Activated T-cell treated with anti-CD3 and anti-CD28 coated beads, Interleukin-2, amount 50 U/mL, for 72 hours (primary cell): ENCODE data around the gene RIT1. TPM values are rescaled to one million over a fixed set of nuclear protein-coding genes. Genes with fewer than 3 reads are reported as not detected.
A peak's percentile ranks its signal among the peaks of the same experiment; 100 is the strongest.

Experiments
- ATAC-seq, 2 donors: fragments of 150-1000 bp; cut with Tn5 transposase; replicated peaks in 1 of 2; 2 replicates each; pipeline ENCODE4 v1.10.0; 2021; ENCODE audit warnings: moderate library complexity in 2 of 2, mild to moderate bottlenecking in 1 of 2
- DNase-seq, 2 donors: peaks; one replicate each; pipeline ENCODE4 v3.0.0; 2021 to 2022; ENCODE audit warnings: mixed read lengths in 1 of 2
- H3K27ac Mint-ChIP-seq: one replicate; pipeline ENCODE4 v1.8.0; 2022; ENCODE audit warnings: mild to moderate bottlenecking, moderate library complexity, mixed read lengths
- H3K27me3 Mint-ChIP-seq: one replicate; pipeline ENCODE4 v1.8.0; 2022; ENCODE audit warnings: low read depth, mixed read lengths
- H3K36me3 Mint-ChIP-seq, 2 donors: one replicate each; pipeline ENCODE4 v1.8.0; 2022; ENCODE audit warnings: mixed read lengths in 2 of 2, mild to moderate bottlenecking in 1 of 2; ENCODE audit not compliant: insufficient read depth in 2 of 2
- H3K4me1 Mint-ChIP-seq: one replicate; pipeline ENCODE4 v1.8.0; 2022; ENCODE audit warnings: low read depth, mixed read lengths
- H3K4me3 Mint-ChIP-seq, 2 donors: one replicate each; pipeline ENCODE4 v1.8.0; 2022; ENCODE audit warnings: mild to moderate bottlenecking in 2 of 2, mixed read lengths in 2 of 2, moderate library complexity in 2 of 2
- H3K9me3 Mint-ChIP-seq, 2 donors: one replicate each; pipeline ENCODE4 v1.8.0; 2022; ENCODE audit warnings: mixed read lengths in 2 of 2
- total RNA-seq, 2 donors: library from RNA; stranded (reverse); gene quantifications; one replicate each; pipeline ENCODE4 v1.2.3, GENCODE V29; 2022

Gene RIT1
- total RNA-seq, 2 donors from 2014 or later = 31.7 to 33.8 TPM

GRCh38 chr1:155929057-155929456 lies 17.9 kb upstream of the RIT1 start:
- Mint-ChIP-seq H3K9me3 (no peaks in the 10 kb centered on the region), H3K36me3 (peaks cover 12 to 52% of the 10 kb centered on the region in 2 donors), H3K27ac (peak overlapping the region; percentile 64), H3K27me3 (no peaks in the 10 kb centered on the region), H3K4me1 (peaks cover 44% of the 10 kb centered on the region), H3K4me3 (no peak overlapping the region)
- DNase-seq (no peak), ATAC-seq (no peak)

DNA sequence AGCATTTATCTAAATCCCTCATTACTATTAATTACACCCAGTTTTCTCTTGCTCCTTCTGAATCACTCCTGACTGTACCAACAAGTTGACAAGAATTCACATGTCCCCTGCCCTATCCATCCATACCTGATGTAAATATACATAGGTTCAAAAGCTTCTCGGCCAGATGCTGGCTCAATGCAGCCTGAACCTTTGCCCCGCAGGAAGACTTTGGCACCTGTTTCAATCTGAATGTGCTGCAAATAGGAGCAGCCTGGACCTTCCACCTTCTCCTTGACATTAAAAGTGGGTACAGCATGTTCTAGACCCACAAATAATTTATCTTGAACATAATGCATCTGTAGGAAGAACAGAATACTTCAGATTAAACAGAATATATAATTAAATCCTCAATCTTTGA lies 14.4 kb upstream of the RIT1 start:
- Mint-ChIP-seq H3K27me3 (no peaks in the 10 kb centered on the region), H3K9me3 (no peaks in the 10 kb centered on the region), H3K4me3 (no peak overlapping the region), H3K27ac (peak overlapping the region; percentile 81), H3K4me1 (peaks cover 15% of the 10 kb centered on the region), H3K36me3 (peaks cover 19 to 55% of the 10 kb centered on the region in 2 donors)
- no peak for ATAC-seq
- DNase-seq = no peak

GRCh38 chr1:155920717-155921116 lies 9.6 kb upstream of the RIT1 start:
- H3K27me3 Mint-ChIP-seq = no peaks in the 10 kb centered on the region
- ATAC-seq = no peak
- DNase-seq = no peak
- peak overlapping the region; percentile 28 for H3K27ac Mint-ChIP-seq
- H3K9me3 Mint-ChIP-seq = no peaks in the 10 kb centered on the region
- H3K4me1 Mint-ChIP-seq = no peaks in the 10 kb centered on the region
- no peak overlapping the region for H3K4me3 Mint-ChIP-seq
- H3K36me3 Mint-ChIP-seq = peaks cover 18 to 41% of the 10 kb centered on the region in 2 donors

DNA sequence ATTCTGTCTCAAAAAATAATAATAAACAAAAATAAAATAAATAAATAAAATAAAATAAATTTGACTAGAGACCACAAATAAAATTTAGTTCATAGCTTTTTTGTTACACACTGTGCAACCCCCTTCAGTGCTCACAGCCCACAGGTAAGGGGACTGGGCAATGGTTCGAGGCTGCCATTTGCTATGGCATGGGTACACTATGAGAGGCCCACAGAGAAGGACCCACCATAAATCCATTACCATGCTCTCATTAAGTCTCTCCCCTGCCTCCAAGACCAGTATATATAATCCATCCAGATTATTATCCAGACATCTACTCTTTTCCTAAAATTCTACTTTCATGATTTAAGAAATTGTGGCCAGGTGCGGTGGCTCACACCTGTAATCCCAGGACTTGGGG lies 8.7 kb upstream of the RIT1 start:
- no peaks in the 10 kb centered on the region for H3K27me3 Mint-ChIP-seq
- no peak overlapping the region for H3K27ac Mint-ChIP-seq
- no peaks in the 10 kb centered on the region for H3K4me1 Mint-ChIP-seq
- DNase-seq = no peak
- H3K36me3 Mint-ChIP-seq = peaks cover 14 to 39% of the 10 kb centered on the region in 2 donors
- H3K9me3 Mint-ChIP-seq = no peaks in the 10 kb centered on the region
- no peak for ATAC-seq
- H3K4me3 Mint-ChIP-seq = no peak overlapping the region

- H3K4me1 Mint-ChIP-seq = no peaks in the 10 kb centered on the region
- H3K36me3 Mint-ChIP-seq = peaks cover 17 to 43% of the 10 kb centered on the region in 2 donors
- no peak overlapping the region for H3K4me3 Mint-ChIP-seq
Measured at GRCh38 chr1:155918660-155919059, 7.5 kb upstream of the RIT1 start.

GRCh38 chr1:155913969-155914757 lies 3.0 kb upstream of the RIT1 start:
- peaks cover 12 to 33% of the 10 kb centered on the region in 2 donors for H3K36me3 Mint-ChIP-seq
- H3K9me3 Mint-ChIP-seq = no peaks in the 10 kb centered on the region
- no peak overlapping the region for H3K4me3 Mint-ChIP-seq
- ATAC-seq (no peak), DNase-seq (no peak)
- peaks cover 27% of the 10 kb centered on the region for H3K4me1 Mint-ChIP-seq
- peak overlapping the region; percentile 10 for H3K27ac Mint-ChIP-seq
- no peaks in the 10 kb centered on the region for H3K27me3 Mint-ChIP-seq

More at GRCh38 chr1:155918660-155919059, 7.5 kb upstream of the RIT1 start:
- Mint-ChIP-seq H3K9me3 (no peaks in the 10 kb centered on the region), H3K27ac (no peak overlapping the region), H3K27me3 (no peaks in the 10 kb centered on the region)
- ATAC-seq (no peak), DNase-seq (no peak)

GRCh38 chr1:155912056-155912536 lies 947 bp upstream of the RIT1 start:
- Mint-ChIP-seq H3K4me3 (peak overlapping the region; percentile 94), H3K4me1 (peaks cover 27% of the 10 kb centered on the region), H3K27ac (peak overlapping the region; percentile 93), H3K27me3 (no peaks in the 10 kb centered on the region), H3K36me3 (peaks cover 12 to 35% of the 10 kb centered on the region in 2 donors), H3K9me3 (no peaks in the 10 kb centered on the region)
- ATAC-seq (no peak), DNase-seq (no peak)

GRCh38 chr1:155910621-155911121 lies 478 bp downstream of the RIT1 start:
- Mint-ChIP-seq H3K9me3 (no peaks in the 10 kb centered on the region), H3K36me3 (peaks cover 7 to 28% of the 10 kb centered on the region in 2 donors), H3K27me3 (no peaks in the 10 kb centered on the region), H3K27ac (peak overlapping the region; percentile 93), H3K4me3 (peak overlapping the region; percentile 94), H3K4me1 (peaks cover 27% of the 10 kb centered on the region)
- DNase-seq = peak in 1 of 2 donors; percentile 17
- ATAC-seq = peak; percentile 24 to 33

DNA sequence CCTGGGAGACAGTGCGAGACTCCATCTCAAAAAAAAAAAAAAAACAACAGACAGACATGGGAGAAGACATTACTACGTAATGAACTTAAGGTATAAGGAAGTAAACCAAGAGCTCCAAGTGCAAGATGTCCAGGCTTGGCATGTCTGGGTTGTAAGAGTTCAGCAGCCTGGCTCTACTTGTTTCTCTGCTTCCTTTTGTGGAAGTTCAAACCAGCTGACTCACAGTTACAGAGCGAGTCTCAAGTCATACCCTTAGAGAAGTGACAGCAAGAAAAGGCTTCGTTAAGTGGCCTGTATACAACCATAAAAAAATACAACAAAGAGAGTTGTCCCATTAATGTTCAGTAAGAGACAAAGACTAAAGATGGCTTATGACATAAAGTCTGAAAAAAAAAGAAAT lies 1.3 kb downstream of the RIT1 start:
- DNase-seq (no peak), ATAC-seq (no peak)
- peaks cover 7 to 24% of the 10 kb centered on the region in 2 donors for H3K36me3 Mint-ChIP-seq
- no peaks in the 10 kb centered on the region for H3K27me3 Mint-ChIP-seq
- H3K9me3 Mint-ChIP-seq = no peaks in the 10 kb centered on the region
- peak overlapping the region; percentile 94 for H3K4me3 Mint-ChIP-seq
- H3K4me1 Mint-ChIP-seq = peaks cover 27% of the 10 kb centered on the region
- H3K27ac Mint-ChIP-seq = peak overlapping the region; percentile 93

GRCh38 chr1:155904261-155904660 lies 6.9 kb downstream of the RIT1 start:
- Mint-ChIP-seq H3K27me3 (no peaks in the 10 kb centered on the region), H3K27ac (no peak overlapping the region), H3K4me1 (no peaks in the 10 kb centered on the region), H3K4me3 (no peak overlapping the region), H3K36me3 (peaks cover 6 to 28% of the 10 kb centered on the region in 2 donors), H3K9me3 (no peaks in the 10 kb centered on the region)
- ATAC-seq (no peak), DNase-seq (no peak)

GRCh38 chr1:155900161-155900560 lies 11.0 kb downstream of the RIT1 start:
- ATAC-seq (no peak), DNase-seq (no peak)
- Mint-ChIP-seq H3K4me1 (peaks cover 7% of the 10 kb centered on the region), H3K36me3 (peaks cover 6 to 26% of the 10 kb centered on the region in 2 donors), H3K9me3 (no peaks in the 10 kb centered on the region), H3K27me3 (no peaks in the 10 kb centered on the region), H3K27ac (no peak overlapping the region), H3K4me3 (no peak overlapping the region)

DNA sequence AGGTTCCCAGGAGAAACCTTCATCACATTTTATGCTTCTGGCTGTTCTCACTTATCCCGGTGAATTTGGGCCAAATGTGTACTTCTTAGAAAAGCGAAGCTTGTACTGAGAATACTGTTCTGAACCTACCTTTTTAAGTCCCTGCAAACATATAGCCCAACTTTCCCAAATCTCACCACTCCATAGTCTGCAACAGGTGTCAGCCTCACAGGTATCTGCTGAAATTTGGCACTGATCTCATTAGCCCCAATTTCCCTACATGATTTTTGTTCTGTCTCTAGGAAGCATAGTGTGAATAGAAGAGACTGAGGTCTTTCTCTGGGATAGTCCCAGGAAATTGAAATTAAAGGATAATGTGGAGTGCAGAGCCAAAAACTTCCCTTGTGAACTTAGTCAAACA lies 11.5 kb downstream of the RIT1 start:
- H3K27ac Mint-ChIP-seq = peak overlapping the region; percentile 5
- no peak overlapping the region for H3K4me3 Mint-ChIP-seq

DNA sequence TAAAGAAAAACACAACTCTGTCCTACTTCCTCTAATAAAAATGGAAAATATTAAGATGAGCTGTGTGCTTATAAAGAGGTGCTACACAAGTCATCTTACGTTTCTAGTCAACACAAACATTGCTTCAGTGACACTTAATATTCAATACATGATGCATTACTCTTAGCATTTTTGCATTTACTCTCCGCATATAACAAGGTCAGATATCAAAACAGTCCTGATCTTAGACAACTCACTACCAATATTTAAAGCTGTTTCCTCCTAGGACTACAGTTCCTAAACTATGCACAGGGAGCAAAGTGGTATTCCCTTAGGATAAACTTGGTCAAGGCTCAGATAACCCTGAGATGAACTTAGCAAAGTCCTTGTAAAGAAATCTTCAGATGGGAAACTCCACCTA lies 12.3 kb downstream of the RIT1 start:
- Mint-ChIP-seq H3K27me3 (no peaks in the 10 kb centered on the region), H3K4me1 (peaks cover 10% of the 10 kb centered on the region), H3K9me3 (no peaks in the 10 kb centered on the region), H3K36me3 (peaks cover 4 to 19% of the 10 kb centered on the region in 2 donors), H3K27ac (peak overlapping the region; percentile 55), H3K4me3 (no peak overlapping the region)
- ATAC-seq (no peak), DNase-seq (no peak)

More for the DNA sequence above, 11.5 kb downstream of the RIT1 start:
- Mint-ChIP-seq H3K9me3 (no peaks in the 10 kb centered on the region), H3K27me3 (no peaks in the 10 kb centered on the region), H3K4me1 (peaks cover 7% of the 10 kb centered on the region), H3K36me3 (peaks cover 6 to 25% of the 10 kb centered on the region in 2 donors)
- no peak for ATAC-seq
- no peak for DNase-seq
